GM10266 (cell line): Measurements from ENCODE around the gene MRGPRE.

Experiments
- DNase-seq: peaks from one replicate; pipeline ENCODE4 v3.0.0; 2012; ENCODE audit errors: extremely low spot score
- TF ChIP-seq, protein P1 (sequence below): IDR thresholded peaks from 2 replicates; pipeline ENCODE4 v1.5.1; 2012; ENCODE audit warnings: mild to moderate bottlenecking, low read depth; ENCODE audit not compliant: control insufficient read depth, insufficient read depth; ENCODE audit errors: missing control alignments

Gene MRGPRE

DNA sequence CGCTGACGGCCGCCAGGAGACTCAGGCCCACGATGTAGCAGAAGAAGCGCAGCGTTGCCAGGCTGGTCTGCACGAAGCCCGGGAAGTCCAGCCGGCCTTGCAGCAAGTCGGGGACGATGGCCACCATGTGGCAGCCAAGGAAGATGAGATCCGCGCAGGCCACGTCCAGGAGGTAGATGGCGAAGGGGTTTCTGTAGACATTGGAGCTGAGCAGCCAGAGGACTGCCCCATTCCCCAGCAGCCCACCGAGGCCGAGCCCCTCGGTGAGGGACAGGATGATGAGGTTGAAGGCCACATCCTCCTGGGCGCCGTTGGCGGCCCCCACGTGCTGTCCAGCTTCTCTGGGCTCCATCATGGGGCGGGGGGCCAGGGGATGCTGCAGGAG lies 3.8 kb downstream of the MRGPRE start:
- TF ChIP-seq, protein P1, sequence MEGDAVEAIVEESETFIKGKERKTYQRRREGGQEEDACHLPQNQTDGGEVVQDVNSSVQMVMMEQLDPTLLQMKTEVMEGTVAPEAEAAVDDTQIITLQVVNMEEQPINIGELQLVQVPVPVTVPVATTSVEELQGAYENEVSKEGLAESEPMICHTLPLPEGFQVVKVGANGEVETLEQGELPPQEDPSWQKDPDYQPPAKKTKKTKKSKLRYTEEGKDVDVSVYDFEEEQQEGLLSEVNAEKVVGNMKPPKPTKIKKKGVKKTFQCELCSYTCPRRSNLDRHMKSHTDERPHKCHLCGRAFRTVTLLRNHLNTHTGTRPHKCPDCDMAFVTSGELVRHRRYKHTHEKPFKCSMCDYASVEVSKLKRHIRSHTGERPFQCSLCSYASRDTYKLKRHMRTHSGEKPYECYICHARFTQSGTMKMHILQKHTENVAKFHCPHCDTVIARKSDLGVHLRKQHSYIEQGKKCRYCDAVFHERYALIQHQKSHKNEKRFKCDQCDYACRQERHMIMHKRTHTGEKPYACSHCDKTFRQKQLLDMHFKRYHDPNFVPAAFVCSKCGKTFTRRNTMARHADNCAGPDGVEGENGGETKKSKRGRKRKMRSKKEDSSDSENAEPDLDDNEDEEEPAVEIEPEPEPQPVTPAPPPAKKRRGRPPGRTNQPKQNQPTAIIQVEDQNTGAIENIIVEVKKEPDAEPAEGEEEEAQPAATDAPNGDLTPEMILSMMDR = no peak
- DNase-seq = no peak

DNA sequence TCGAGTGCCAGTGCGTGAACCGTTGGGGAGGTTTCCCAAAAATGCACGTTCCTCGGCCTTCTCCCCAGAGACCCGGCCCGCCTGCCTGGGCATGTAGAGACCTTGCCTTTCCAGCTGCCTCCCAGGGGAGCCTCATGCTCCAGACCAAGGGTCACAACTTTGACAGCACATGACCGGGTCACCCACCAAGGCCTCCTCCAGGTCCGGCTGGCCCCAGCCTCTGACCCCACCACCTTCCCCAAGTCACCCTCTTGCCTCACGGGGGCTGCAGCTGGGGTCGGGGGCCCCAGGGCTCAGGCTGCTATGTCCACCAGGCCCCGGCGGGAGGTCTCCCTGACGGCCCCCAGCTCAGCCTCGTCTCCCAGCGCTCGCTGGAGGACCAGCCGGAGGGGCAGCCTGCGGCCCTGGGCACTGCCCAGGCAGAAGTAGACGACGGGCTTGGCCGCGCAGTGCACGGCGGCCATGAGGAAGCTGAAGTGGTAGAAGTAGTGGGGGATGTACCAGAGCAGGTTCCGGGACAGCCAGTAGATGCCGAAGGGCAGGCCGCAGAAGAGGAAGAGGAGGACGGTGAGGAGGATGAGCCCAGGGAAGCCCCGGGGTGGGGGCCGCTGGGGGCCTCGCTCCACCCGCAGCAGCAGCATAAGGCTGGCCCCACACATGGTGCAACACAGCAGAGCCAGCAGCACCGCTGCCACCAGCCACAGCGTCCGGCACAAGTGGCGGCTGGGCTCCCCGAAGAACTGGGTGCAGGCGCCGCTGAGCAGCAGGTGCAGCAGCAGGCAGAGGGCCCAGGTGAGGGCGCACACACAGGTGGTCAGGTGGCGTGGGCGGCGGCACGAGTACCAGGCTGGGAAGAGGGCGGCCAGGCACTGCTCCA lies 4.4 kb downstream of the MRGPRE start:
- TF ChIP-seq, protein P1 = no peak
- DNase-seq = peak; percentile 8

DNA sequence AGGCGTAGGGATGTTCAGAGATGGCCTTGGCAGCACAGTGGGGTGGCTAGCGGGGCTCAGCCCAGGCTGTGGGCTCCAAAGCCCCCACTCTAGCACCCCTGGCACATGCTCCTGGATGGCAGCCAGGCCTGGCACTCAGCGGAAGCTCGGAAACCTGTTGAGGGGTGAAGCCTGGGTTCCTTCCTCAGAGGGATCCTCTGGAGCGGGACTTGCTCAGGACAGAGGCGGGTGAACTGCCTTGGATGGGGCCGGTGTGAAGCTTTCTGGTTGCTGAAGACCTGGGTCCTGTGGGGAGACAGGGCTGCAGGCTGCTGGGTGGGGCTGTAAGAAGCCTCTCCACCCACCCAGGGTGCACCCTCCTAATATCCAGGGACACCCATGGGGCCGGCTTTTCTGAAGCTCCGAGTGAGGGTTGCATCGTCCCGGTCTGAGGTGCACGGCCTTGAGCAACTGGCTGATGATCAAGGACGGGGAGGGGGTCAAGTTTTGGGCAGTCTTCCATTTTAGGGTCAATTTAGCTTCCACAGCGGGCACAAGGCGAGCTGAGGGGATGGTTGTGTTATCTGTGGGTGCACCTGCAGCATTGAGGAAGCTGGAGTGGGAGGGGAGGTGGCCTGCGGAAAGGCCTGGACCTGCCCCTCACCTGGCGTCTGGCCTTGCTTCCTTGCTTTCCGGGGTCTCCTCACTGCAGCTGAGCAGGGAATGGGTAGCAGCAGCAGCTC lies 5.2 kb downstream of the MRGPRE start:
- peak; percentile 9 for DNase-seq
- TF ChIP-seq, protein P1 = no peak

DNA sequence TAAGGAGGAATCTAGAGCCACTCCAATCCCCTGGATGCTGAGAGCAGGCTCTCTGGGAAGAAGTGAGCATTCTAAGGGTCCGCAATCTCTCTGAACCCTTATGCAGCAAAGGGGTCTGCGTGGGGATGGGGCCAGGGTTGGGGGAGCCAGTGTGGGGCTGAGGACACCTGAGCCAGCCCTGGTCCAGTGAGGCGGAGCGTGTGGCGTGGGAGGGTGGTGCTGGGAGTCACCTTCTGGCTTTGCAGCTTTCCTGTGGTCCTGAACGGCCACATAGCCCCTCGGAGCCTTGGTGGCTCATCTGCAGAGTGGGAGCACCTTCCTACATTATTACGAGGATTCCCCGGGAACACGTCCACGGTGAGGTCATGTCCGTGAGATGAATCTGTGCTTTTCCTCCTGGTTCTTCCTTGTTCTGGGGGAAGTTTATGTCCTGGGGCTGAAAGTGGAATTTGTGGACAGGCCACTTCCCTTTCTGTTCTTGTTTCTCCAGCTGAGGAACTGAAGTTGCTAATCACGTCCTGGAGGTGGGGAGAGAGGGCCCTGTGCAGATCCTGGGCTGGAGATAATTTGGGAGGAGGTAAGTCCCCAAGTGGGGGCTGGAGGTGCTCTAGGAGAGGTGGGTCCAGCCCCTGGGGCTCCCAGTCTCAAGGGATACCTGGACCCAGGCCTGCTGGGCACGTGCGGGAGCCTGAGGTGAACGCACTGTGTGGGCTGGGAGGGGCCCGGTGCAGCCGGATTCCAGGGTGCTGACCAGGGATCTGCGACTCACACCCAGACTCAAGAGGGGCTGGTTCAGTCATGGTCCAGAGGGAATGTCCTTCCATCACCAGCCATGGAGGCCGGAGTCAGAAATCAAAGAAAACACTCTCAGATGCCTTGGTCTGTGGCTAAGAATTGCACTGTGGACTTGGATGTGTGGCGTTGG lies 6.1 kb downstream of the MRGPRE start:
- DNase-seq = peak; percentile 18
- TF ChIP-seq, protein P1 = no peak

DNA sequence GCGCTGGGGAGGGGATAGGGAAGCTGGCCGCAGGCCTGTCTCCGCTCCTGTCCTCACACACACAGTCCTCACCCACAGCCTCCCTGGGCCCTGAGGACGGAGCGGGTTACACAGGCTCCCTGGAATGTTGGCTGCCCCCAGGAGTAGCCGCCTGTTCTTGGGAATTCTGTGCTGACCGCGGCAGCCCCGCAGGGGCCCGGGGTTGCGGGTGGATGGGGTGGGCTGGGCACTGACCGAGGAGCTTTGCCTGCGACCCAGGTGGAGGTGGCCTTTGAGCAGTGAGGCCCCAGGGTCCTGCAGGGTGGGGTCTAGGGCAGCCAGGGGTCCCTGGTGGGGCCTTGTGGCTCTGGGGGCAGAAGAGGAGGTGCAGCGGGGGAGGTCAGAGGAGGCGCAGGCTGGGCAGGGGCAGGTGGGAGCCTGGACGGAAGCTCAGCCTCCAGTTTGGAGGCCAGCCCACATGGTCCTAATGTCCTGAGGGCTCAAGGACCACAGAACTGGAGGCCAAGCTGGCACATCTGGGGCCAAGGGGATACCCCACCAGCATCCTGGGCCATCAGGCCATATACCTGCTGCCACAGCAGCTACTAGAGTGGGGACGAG lies 7.0 kb downstream of the MRGPRE start:
- no peak for DNase-seq
- TF ChIP-seq, protein P1 = no peak

- TF ChIP-seq, protein P1 = no peak
- no peak for DNase-seq
These were observed 7.7 kb downstream of the MRGPRE start for GRCh38 chr11:3224401-3225057.
